Stimulated activated CD4-positive, alpha-beta T cell treated with anti-CD3 and anti-CD28 coated beads, Interleukin-1b, Interleukin-23, amount 100 ng/mL, for 48 hours (primary cell): ENCODE results near the gene SLC22A4.

ENCODE experiments used
- DNase-seq: peaks from one replicate; pipeline ENCODE4 v3.0.0-alpha.2; 2020

SLC22A4 gene

DNA sequence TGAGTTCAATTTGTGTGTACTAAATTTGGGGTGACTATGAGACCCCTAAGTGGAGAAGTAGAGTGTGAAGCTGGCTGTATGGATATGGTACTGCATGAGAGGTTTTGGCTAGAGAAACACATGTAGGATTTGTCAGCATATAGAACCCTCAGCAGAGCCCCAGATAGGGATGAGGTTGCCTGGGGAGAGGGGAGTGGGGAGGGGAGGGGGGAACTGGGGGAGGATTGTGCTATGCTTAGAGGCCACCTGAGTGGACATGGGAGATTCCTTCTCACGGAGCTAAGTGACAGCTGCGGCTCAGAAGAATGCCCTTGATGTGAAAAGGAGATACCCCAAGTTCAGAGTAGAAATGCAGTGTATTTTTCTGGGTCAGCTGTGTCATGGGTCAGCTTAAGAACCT, 86.5 kb downstream of the SLC22A4 start:
- DNase-seq: no peak

DNA sequence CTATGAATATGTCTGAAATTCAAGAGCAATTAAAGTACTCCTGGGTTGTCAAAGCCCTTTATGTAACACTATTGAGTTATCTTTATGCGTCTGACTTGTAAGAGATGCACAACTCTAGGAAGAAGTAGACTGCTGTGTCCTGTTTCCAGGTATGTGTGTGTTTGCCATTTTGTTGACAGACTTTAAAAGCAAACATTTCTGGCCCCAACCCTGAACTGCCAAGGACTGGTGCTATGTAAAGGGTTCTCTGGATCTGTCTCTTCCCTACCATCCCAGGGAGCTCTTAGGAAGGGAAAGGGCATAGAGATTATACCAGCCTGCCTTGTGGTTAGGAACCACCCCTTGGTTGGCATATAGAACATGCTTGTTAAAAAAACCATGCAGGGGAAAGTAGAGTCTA, 87.4 kb downstream of the SLC22A4 start:
- DNase-seq: no peak

DNA sequence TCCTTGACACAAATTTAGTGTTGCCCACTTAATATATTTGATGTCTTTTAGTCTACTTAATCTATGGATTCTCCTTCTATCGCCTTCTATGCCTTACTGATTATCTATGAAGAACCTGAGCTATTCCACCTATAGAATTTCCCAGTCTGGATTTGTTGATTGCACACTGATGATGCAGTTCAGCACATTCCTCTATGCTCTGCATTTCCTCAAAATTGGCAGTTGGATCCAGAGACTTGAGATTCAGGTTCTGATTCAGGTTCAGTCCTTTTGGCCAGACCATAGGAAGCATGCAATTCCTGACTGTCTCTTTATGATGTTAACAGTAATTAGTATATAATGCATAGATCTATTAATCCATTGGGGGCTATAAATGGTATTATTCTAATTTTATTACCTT, 89.1 kb downstream of the SLC22A4 start:
- DNase-seq: no peak

DNA sequence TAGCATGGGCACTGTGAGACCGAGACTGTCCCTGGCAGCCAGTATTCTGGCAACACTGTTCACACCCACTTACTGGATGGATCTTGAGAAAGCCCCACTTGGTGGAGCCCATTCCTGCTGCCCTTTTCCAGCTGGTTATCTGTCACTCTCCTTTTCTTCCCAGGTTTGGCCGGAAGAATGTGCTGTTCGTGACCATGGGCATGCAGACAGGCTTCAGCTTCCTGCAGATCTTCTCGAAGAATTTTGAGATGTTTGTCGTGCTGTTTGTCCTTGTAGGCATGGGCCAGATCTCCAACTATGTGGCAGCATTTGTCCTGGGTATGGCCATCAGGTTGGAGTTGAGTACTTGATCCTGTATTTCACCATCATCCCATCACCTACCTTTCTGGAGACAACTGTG, 89.8 kb downstream of the SLC22A4 start:
- no peak for DNase-seq

DNA sequence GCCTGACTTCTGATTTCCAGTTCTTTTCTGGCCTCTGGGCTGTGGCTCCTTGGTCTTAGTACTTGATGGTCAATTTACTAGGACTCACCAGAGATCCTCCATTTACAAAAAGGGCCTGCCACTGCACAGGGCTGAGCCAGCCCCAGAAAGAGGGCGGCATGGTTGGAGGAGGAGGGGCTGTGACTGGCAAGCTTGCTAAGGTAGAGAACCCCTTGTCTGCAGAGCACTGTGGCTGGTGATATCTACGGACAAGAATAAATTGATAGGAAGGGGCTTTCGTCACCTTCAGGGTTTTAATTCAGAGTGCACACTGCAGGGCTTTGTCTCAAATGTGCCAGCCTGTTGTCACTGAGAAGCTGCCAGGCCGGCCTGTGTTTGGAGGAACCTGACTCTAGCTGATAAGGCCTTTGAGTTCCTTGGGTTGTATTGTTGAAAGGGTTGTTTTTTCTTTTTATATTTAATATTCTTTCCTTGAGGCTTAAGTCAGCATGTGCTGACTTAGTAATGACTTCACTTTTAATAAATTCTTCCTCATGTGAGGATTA, 90.4 kb downstream of the SLC22A4 start:
- no peak for DNase-seq

DNA sequence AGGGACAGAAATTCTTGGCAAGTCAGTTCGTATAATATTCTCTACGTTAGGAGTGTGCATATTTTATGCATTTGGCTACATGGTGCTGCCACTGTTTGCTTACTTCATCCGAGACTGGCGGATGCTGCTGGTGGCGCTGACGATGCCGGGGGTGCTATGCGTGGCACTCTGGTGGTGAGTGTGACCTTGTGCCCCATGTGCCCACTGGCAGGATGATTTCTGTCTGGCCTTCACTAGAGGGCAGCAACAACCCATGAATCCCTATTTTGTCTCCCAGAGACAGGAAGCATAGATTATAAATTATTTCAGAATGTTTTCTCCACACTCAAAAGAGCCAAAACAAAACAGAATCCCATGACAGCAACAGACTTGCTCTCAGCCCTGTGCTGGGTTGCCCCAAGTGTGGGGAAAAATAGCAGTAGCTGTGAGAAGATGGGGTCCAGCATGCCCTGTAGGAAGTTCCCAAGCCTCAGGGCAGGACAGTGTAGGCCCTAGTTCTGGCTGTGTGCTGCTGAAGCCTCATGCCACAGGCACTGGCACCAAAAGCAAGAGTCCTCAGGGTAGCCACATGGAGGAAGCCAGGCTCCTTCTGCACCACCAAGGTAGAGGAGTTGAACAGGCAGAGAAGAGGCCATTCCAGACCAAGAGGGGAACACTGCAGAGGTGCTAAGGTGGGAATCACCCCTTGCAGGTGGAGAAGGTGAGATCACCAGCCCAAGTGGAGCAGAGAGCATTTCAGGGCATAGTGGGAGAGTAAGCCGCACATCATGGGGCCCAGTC, 91.3 kb downstream of the SLC22A4 start:
- DNase-seq: peak; percentile 71

DNA sequence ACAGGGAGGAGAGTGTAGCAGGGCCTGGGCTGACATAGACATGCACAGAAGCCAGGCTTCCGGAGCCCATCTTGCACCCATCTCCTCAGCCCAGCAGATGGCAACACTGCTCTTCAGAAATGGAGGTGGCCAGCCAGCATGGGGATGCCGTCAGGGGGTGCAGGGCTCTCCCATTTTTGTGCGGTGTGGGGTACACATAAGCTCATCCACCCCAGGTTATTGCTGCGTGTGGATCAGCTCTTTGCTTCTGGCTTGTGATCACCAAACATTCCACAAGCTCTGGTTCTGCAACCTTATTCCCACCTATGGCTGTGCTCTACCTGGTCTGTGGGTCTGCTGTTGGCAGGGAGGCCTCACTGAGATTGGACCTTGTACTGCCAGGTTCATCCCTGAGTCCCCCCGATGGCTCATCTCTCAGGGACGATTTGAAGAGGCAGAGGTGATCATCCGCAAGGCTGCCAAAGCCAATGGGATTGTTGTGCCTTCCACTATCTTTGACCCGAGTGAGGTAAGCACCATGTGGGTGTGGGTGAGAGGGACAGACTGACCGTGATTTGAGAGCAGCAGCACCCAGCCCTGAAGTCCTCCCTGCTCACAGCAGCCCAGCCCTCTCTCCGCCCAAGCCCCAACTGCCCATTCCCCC, 92.6 kb downstream of the SLC22A4 start:
- peak; percentile 79 for DNase-seq

DNA sequence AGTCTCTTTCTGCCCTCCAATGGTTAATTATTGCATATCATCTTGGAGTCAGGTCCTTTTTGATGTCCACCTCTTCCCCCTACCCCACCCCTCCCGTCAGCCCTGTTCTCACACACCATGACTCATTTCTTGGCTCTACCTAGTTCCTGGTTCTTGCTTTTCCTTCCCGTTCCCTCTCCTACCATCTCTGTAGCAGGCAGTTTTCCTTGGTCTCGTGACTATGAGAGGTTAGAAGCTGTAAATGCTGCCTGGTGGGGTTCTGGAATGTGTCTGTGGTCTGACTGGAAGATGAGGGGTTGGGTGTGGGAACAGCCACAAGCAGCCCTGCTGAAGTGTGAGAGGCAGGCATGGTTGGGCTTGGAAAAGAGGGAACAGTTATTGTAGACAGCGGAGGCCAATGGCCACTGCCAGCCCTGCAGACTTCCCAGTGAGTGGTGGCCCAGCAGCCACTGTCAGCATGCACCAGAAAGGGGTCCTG, 93.5 kb downstream of the SLC22A4 start:
- no peak for DNase-seq

DNA sequence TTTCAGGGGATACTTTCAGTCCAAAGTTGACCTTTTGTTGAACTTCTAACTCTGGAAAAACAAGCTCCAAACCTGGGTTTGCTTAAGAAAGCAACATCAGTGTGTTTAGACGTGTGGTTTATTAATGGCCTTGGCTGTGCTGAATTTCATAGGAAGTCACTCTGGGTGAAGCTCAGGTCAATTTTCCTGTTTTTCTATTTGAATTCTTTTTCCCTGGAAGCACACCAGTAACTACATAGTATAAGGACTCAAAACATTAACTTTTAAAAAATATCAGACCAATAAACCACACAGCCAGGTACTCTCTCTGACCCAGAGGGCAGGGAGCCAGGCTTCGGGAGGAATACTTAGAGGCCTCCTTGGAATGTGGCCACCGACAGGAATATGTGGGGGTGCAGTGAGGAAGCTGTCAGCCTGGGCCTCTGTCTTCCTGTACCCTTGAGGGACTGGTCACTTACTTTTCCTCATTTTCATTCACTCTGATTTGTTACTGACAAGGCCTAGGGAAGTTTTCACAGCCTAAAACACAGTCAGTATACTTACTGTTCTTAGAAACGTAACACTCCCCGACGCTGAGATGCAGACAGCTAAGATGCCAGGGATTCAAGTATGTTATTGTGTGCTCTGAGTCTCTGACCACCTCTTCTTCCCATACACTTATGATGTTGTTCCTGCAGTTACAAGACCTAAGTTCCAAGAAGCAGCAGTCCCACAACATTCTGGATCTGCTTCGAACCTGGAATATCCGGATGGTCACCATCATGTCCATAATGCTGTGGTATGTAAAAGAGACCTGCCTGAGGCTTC, 94.3 kb downstream of the SLC22A4 start:
- no peak for DNase-seq

DNA sequence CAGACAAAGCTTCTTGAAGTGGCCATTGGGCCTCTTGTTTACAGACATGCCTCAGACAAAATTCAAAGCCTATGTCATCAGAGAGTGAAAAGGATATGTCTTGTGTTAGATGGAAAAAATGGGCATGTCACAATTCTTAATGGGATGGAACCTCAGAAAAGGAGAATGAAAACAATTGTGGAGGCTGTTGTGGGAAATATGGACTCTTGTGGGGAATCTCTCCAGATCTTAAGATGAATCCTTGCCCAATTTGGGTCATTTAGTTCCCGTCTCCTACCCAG, 94.8 kb downstream of the SLC22A4 start:
- no peak for DNase-seq

DNA sequence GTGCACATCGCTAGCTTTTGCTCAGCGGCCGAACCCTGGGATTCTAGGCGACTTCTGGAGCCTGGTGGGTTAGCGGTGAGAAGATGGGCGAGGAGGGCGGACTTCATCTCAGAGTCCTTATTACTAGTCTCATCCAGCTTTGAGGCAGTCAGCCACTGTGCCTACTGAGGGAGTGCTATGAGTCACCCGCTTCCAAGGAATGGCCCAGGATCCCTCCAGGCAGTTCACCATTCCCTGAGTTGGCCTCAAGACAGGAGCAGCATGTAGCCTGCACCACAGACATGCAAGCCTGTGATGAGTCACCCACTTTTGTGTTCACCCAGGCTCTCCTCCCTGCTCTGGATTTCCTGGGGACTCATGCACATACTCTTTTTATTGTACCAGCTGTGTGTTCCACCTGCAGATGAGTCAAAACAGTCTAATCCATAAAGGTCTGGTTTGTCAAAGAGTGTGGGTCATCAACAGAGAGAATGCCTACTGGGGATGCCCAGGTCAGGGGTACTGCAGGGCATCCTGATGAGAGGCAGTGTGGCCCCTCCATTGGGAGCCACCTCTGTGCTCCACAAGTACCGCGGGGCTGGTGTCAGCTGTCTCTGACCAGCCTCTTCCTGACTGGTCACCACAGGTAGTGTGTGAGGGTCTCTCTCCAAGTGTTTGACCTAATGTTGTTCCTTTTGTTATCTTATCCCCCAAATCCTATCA, 95.5 kb downstream of the SLC22A4 start:
- DNase-seq: peak; percentile 52

DNA sequence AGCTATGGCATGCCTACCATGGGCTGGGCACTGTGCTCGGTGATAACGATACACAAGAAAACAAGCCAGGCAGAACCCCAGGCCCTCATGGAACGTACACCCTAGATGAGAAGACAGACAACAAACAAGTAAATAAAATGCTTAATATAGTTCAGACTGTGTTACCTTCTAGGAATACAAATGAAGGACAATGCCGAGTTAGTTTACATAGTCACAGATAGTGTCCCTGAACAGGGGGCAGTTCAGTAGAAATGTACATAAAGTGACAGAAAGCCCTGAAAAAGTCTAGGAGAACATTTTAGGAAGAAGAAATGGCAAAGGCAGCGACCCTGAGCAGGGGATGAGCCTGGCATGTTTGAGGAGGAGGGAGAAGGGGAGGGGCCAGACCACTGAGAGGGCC, 97.1 kb downstream of the SLC22A4 start:
- no peak for DNase-seq

DNA sequence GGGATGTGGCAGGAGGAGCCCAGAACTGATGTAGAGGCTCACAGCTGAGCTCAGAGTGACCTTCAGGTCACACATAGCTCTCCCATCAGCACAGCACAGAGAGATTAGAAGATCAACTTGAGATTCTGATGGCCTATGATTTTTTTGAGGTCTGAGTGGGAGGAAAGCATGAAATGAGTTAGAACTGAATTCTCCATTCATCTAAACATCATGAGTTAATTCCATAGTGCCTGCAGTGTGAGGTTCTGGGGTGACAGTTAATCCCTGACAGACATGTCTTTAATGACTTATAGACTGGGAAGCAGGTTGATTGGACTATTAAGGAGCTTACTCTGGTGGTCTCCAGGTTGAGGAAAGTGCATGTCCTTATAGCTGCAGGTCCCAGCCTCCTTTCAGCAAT, 97.7 kb downstream of the SLC22A4 start:
- no peak for DNase-seq

DNA sequence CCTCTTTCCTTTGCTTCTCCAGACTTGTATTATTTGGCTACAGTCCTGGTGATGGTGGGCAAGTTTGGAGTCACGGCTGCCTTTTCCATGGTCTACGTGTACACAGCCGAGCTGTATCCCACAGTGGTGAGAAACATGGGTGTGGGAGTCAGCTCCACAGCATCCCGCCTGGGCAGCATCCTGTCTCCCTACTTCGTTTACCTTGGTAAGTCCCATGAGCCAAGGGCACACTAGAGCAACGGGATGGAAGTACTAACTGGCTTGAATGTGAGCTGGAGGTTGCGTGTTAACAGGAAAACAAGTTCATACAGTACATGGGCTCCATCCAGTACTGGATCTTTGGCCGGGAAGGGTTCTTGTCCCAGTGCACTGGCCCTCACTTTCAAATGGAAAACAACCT, 98.2 kb downstream of the SLC22A4 start:
- no peak for DNase-seq

DNA sequence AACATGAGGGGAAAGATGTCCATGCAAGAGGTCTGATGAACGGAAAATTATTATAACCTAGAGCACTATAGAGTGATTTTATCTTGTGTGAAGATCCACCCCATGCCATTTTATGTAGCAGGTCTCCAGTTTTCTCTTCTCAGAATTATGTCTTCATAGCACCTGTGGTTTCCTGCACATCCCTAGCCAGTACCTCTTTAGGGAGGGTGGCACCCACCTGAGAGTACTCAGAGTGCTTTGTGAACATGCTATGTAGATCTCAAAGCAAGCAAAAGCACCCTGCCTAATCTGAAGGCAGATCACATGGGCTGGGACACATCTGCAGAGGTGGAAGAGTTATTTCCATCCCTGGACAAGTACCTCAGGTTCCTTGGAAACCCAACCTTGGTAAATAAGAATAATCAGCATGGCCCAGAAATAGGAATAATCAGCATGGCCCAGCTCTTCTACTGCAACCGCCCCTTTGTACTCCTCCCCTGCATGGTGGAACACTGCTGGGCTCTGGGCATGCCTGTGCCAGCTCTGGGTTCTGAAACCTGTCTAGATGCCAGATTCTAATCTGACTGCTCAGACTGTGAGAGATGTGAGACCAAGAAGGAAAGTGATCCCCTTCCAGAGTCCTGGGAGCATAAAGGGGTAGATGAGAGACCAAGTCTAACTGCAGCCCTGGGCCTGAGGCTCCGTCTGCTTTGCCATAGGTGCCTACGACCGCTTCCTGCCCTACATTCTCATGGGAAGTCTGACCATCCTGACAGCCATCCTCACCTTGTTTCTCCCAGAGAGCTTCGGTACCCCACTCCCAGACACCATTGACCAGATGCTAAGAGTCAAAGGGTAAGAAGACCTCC, 99.0 kb downstream of the SLC22A4 start:
- DNase-seq: no peak
